Mesothelial cell of epicardium (in vitro differentiated cells): Measurements from ENCODE around the gene TNFRSF4. TPM values are rescaled to one million over a fixed set of nuclear protein-coding genes. Genes with fewer than 3 reads are reported as not detected.

Experiments used
- DNase-seq, 2 experiments: peaks; one replicate each; pipeline ENCODE4 v3.0.0; 2021; ENCODE audit warnings: low spot score in 2 of 2; ENCODE audit not compliant: unreplicated experiment in 2 of 2
- H3K27ac Mint-ChIP-seq: 2 replicates; pipeline ENCODE4 v1.8.0; 2021; ENCODE audit warnings: mixed read lengths
- H3K27me3 Mint-ChIP-seq: 2 replicates; pipeline ENCODE4 v1.8.0; 2021; ENCODE audit warnings: low read depth, mixed read lengths
- H3K36me3 Mint-ChIP-seq: 2 replicates; pipeline ENCODE4 v1.8.0; 2021; ENCODE audit warnings: mixed read lengths
- H3K4me1 Mint-ChIP-seq: 2 replicates; pipeline ENCODE4 v1.8.0; 2021; ENCODE audit warnings: mixed read lengths
- H3K4me3 Mint-ChIP-seq: 2 replicates; pipeline ENCODE4 v1.8.0; 2021; ENCODE audit warnings: mild to moderate bottlenecking, moderate library complexity, mixed read lengths
- H3K9me3 Mint-ChIP-seq: 2 replicates; pipeline ENCODE4 v1.8.0; 2021; ENCODE audit warnings: mixed read lengths
- total RNA-seq: library from RNA; stranded (reverse); gene quantifications from 3 replicates; pipeline ENCODE4 v1.2.1, GENCODE V29; 2021
- TF ChIP-seq, protein P1 (sequence below): fragments of 200-600 bp; sonication (generic); IDR thresholded peaks from one replicate; pipeline ENCODE4 v1.5.0; 2021; ENCODE audit warnings: antibody characterized with exemption; ENCODE audit not compliant: unreplicated experiment

Gene TNFRSF4
- total RNA-seq, 1 donor from 2014 or later, result 0.34 TPM

DNA sequence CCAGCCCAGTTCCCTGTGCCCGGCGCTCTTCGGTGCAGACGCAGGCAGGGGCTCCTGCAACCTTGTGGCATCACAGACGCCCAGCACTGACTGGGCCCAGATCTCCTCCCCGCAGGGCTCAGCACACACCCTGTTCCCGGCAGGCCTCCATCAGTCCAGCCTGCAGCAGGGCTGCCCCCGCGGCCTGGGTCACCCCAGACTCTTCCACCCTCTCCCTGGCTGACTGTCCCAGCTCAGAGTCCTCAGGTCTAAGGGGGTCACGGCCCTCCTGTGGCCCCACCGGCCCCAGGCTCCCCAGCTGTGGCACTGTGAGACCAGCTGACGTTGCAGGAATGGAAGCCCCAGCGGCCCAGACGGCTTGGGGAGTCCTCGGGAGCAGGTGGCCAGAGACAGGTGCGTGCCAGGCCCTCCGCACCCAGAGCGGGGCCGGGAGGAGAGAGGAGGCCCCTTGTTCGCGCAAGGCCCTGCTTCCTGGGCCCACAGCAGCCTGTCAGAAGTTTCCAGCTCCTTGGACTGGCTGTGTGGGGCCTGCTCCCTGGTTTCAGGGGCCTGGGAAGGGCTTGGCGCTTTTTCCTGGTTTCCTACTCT is 22.3 kb upstream of the TNFRSF4 start:
- Mint-ChIP-seq H3K9me3 (peaks cover 4% of the 10 kb centered on the region), H3K4me3 (no peak overlapping the region), H3K36me3 (peaks cover 15% of the 10 kb centered on the region), H3K4me1 (peaks cover 19% of the 10 kb centered on the region), H3K27me3 (no peaks in the 10 kb centered on the region), H3K27ac (no peak overlapping the region)
- TF ChIP-seq, protein P1, sequence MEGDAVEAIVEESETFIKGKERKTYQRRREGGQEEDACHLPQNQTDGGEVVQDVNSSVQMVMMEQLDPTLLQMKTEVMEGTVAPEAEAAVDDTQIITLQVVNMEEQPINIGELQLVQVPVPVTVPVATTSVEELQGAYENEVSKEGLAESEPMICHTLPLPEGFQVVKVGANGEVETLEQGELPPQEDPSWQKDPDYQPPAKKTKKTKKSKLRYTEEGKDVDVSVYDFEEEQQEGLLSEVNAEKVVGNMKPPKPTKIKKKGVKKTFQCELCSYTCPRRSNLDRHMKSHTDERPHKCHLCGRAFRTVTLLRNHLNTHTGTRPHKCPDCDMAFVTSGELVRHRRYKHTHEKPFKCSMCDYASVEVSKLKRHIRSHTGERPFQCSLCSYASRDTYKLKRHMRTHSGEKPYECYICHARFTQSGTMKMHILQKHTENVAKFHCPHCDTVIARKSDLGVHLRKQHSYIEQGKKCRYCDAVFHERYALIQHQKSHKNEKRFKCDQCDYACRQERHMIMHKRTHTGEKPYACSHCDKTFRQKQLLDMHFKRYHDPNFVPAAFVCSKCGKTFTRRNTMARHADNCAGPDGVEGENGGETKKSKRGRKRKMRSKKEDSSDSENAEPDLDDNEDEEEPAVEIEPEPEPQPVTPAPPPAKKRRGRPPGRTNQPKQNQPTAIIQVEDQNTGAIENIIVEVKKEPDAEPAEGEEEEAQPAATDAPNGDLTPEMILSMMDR, result no peak
- no peak for DNase-seq

DNA sequence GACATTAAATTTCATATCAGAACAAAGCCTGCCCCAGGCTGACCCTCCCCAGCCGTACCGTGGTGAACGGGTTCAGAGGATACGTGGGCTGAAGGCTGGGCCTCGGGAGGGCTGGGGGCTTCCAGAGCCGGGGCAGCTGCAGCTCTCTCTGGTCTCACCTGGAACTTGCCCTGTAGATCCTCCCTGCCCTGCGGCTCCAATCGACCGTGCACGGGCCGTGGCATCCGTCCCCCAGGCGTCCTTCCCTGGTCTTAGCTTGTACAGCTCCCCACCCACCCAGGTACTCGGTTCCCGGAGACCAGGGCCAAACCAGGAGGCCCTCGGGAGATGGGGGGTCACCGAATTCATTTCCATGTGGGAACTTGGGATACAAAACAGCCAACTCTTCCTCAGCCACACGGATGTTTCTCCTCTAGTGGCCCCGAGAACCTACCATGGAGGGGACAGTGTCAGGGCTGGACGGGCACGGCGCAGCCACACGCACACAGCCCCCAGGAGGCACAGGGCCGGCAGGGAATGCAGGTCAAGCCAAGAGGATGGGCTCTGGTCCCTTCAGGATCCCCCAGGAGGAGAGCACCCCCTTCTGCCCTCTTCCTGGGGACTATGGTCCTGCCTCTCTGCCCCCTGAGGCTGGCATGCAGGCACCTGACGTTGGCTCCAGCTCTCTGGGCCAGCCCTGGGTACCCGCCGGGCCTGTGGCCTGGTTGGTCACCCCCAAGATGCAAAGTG is 21.2 kb upstream of the TNFRSF4 start:
- Mint-ChIP-seq H3K4me1 (peaks cover 27% of the 10 kb centered on the region), H3K27ac (no peak overlapping the region), H3K27me3 (no peaks in the 10 kb centered on the region), H3K36me3 (peaks cover 15% of the 10 kb centered on the region), H3K9me3 (peaks cover 4% of the 10 kb centered on the region), H3K4me3 (no peak overlapping the region)
- TF ChIP-seq, protein P1, result no peak
- DNase-seq, result no peak

DNA sequence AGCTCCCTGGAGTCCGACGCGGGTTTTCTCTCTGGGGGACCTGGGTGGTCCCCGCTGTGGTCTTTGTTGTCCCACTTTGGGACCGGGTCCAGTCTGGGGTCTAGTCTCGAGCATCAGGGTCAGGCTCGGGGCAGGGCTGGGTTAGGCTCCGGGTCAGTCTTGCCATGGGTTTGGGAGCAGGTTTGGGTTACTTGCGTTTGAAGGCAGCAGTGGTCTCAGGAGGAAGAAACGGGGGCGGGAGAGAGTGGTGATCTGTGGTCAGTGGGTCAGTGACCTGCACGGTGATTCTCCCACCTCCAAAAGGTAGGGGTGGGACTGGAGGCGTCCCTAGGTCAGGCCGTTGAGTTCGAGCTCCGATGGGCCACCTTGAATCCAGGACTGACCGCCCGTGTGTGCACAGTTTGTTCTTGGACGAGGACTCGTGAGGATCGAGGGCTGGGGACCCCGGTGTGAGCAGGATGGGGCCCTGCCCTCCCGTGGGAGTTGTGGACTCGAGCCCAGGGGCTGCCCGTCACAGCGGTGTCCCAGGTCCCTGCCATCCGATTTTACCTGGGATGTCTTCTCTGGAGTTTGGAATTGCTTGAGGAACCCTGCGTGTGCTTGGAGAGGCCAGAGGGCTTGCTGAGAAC is 20.3 kb upstream of the TNFRSF4 start:
- Mint-ChIP-seq H3K36me3 (peaks cover 15% of the 10 kb centered on the region), H3K4me1 (peaks cover 29% of the 10 kb centered on the region), H3K27ac (peak overlapping the region; percentile 67), H3K27me3 (no peaks in the 10 kb centered on the region), H3K4me3 (peak overlapping the region; percentile 57), H3K9me3 (peaks cover 4% of the 10 kb centered on the region)
- TF ChIP-seq, protein P1, result no peak
- DNase-seq, result no peak

DNA sequence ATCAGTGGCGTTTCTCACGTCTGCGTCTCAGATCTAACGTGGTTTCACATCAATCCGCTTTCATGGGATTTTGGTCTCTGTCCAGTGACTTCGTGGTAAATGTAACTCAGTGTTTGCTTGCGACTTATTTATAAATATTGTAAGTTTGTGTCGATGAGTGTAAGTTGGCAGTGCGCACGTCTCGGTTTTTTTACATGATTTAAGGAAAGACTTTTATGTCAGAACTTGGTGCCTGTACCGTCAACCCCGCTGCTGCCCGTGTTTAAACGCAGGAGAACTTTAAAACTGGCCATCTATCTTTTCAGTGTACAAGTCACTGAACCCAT is 19.6 kb upstream of the TNFRSF4 start:
- Mint-ChIP-seq H3K9me3 (peaks cover 4% of the 10 kb centered on the region), H3K27ac (peak overlapping the region; percentile 67), H3K36me3 (peaks cover 15% of the 10 kb centered on the region), H3K4me3 (peak overlapping the region; percentile 57), H3K4me1 (peaks cover 27% of the 10 kb centered on the region), H3K27me3 (no peaks in the 10 kb centered on the region)
- TF ChIP-seq, protein P1, result no peak
- DNase-seq, result no peak

DNA sequence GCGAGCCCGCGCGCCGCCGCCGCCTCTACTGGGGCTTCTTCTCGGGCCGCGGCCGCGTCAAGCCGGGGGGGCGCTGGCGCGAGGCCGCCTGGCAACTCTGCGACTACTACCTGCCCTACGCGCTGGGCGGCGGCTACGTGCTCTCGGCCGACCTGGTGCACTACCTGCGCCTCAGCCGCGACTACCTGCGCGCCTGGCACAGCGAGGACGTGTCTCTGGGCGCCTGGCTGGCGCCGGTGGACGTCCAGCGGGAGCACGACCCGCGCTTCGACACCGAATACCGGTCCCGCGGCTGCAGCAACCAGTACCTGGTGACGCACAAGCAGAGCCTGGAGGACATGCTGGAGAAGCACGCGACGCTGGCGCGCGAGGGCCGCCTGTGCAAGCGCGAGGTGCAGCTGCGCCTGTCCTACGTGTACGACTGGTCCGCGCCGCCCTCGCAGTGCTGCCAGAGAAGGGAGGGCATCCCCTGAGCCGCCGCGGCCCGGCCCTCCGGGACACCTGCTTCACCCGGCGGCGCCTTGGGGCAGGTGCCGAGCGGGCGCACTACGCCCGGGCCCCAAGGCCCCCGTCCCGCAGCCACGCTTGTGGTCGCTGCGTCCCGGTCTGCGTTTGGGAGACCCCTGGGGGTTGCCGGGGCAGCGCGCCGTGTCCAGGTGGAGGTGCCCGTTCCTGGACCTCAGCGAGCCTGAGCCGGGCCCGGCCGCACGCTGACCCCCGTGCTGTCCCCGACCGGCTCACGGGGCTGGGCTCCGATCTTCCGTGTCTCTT is 19.0 kb upstream of the TNFRSF4 start:
- peaks cover 15% of the 10 kb centered on the region for H3K36me3 Mint-ChIP-seq
- H3K4me1 Mint-ChIP-seq, result peaks cover 27% of the 10 kb centered on the region
- DNase-seq, result no peak
- H3K9me3 Mint-ChIP-seq, result peaks cover 4% of the 10 kb centered on the region
- peak overlapping the region; percentile 57 for H3K4me3 Mint-ChIP-seq
- H3K27ac Mint-ChIP-seq, result peak overlapping the region; percentile 67
- TF ChIP-seq, protein P1, result no peak
- no peaks in the 10 kb centered on the region for H3K27me3 Mint-ChIP-seq
